B cell (primary cell): ENCODE results near the gene RPS3A. TPM values are rescaled to one million over a fixed set of nuclear protein-coding genes. Genes with fewer than 3 reads are reported as not detected.
"Not testable (repeated sequence)": the region's sequence is repeated elsewhere in the genome, so short reads cannot be mapped to it uniquely, and the experiment has no call there.

ENCODE experiments used
- ATAC-seq: fragments of 200-7000 bp; cut with Tn5 transposase; one replicate; pipeline ENCODE4 v1.10.0; 2021; ENCODE audit warnings: low read depth, mild to moderate bottlenecking, moderate number of reproducible peaks, moderate library complexity
- CTCF ChIA-PET: fragments of 350-600 bp; sonication (Branson Sonifier 250); formaldehyde crosslinking; loops from one replicate; lab custom pipeline; 2021; ENCODE audit warnings: antibody characterized with exemption, inconsistent platforms; lab: Charles Lee
- POLR2A ChIA-PET: fragments of 350-600 bp; sonication (Branson Sonifier 250); formaldehyde crosslinking; loops from one replicate; lab custom pipeline; 2021; ENCODE audit warnings: antibody characterized with exemption; lab: Charles Lee
- DNase-seq: peaks from one replicate; pipeline ENCODE4 v3.0.0; 2013
- H2AFZ ChIP-seq: 2 replicates; pipeline ENCODE4 v1.6.1; 2012; ENCODE audit warnings: mild to moderate bottlenecking, low read depth, low read length; ENCODE audit not compliant: insufficient read depth, poor library complexity, severe bottlenecking
- H3K27ac ChIP-seq, 2 donors: 1 replicate in 1 of 2; 2 replicates in 1 of 2; pipeline ENCODE4 v1.5.1; 2012 to 2013; ENCODE audit warnings: low read length in 2 of 2, mild to moderate bottlenecking in 2 of 2, moderate library complexity in 1 of 2
- H3K27me3 ChIP-seq, 4 experiments: fragments of 200-600 bp in 1 of 4; sonication (generic) in 1 of 4; replicated peaks in 1 of 4; 1 replicate in 2 of 4; 2 replicates in 2 of 4; pipeline versions ENCODE4 v1.6.1 to v1.7.0; 2013 to 2016; ENCODE audit warnings: low read length in 3 of 4, mild to moderate bottlenecking in 2 of 4, mixed read lengths in 1 of 4, moderate library complexity in 1 of 4; ENCODE audit not compliant: insufficient read depth in 4 of 4, control insufficient read depth in 3 of 4; ENCODE audit errors: control extremely low read depth in 1 of 4
- H3K36me3 ChIP-seq, 2 experiments: replicated peaks in 1 of 2; 1 replicate in 1 of 2; 2 replicates in 1 of 2; pipeline versions ENCODE4 v1.6.1 to v1.7.1; 2013; ENCODE audit warnings: low read length in 1 of 2; ENCODE audit not compliant: insufficient read depth in 2 of 2, control insufficient read depth in 1 of 2; ENCODE audit errors: control extremely low read depth in 1 of 2, extremely low read depth in 1 of 2
- H3K4me1 ChIP-seq, 2 donors: fragments of 200-600 bp in 1 of 2; sonication (generic) in 1 of 2; 1 replicate in 1 of 2; 2 replicates in 1 of 2; pipeline versions ENCODE4 v1.5.1 to v1.6.1; 2013 to 2017; ENCODE audit warnings: low read length in 2 of 2; ENCODE audit not compliant: control insufficient read depth in 2 of 2, insufficient read depth in 2 of 2
- H3K4me2 ChIP-seq: replicated peaks from 2 replicates; pipeline ENCODE3; 2012; ENCODE audit warnings: mild to moderate bottlenecking, low read depth, low read length; ENCODE audit not compliant: poor library complexity, severe bottlenecking
- H3K4me3 ChIP-seq, 5 experiments: fragments of 200-600 bp in 1 of 5; sonication (generic) in 1 of 5; 1 replicate in 3 of 5; 2 replicates in 2 of 5; pipeline versions ENCODE4 v1.5.1 to v1.7.0; 2011 to 2016; ENCODE audit warnings: low read length in 4 of 5, mild to moderate bottlenecking in 4 of 5, low read depth in 2 of 5, control low read depth in 1 of 5, moderate library complexity in 1 of 5; ENCODE audit not compliant: insufficient read depth in 1 of 5; ENCODE audit errors: control extremely low read depth in 1 of 5, extremely low read depth in 1 of 5
- H3K79me2 ChIP-seq: fragments of 200-600 bp; sonication (generic); one replicate; pipeline ENCODE4 v1.6.0; 2016; ENCODE audit warnings: low read length; ENCODE audit not compliant: control insufficient read depth, insufficient read depth
- H3K9ac ChIP-seq: fragments of 200-600 bp; sonication (generic); 2 replicates; pipeline ENCODE4 v1.6.1; 2017; ENCODE audit warnings: mild to moderate bottlenecking, low read length, moderate library complexity
- H3K9me3 ChIP-seq, 3 donors: one replicate each; pipeline versions ENCODE4 v1.6.1 to v1.7.1; 2013; ENCODE audit warnings: low read length in 2 of 3; ENCODE audit not compliant: control insufficient read depth in 2 of 3, insufficient read depth in 1 of 3; ENCODE audit errors: control extremely low read depth in 1 of 3
- H4K20me1 ChIP-seq: 2 replicates; pipeline ENCODE4 v1.6.0; 2012; ENCODE audit warnings: mild to moderate bottlenecking, low read length; ENCODE audit not compliant: insufficient read depth, control insufficient read depth, poor library complexity, severe bottlenecking
- H3K27ac Mint-ChIP-seq: one replicate; pipeline ENCODE4 v1.8.0; 2021; ENCODE audit warnings: mixed read lengths
- H3K27me3 Mint-ChIP-seq: one replicate; pipeline ENCODE4 v1.8.0; 2021; ENCODE audit warnings: mixed read lengths
- H3K4me1 Mint-ChIP-seq: one replicate; pipeline ENCODE4 v1.8.0; 2021; ENCODE audit warnings: mixed read lengths
- H3K4me3 Mint-ChIP-seq: one replicate; pipeline ENCODE4 v1.8.0; 2021; ENCODE audit warnings: mixed read lengths
- H3K9me3 Mint-ChIP-seq: one replicate; pipeline ENCODE4 v1.8.0; 2022; ENCODE audit warnings: mixed read lengths; ENCODE audit not compliant: insufficient read depth
- CTCF ChIP-seq: fragments of 200-600 bp; IDR thresholded peaks from one replicate; pipeline ENCODE4 v1.8.0; 2022; ENCODE audit warnings: antibody characterized with exemption, mild to moderate bottlenecking
- EZH2 ChIP-seq: IDR thresholded peaks from 2 replicates; pipeline ENCODE4 v1.6.1; 2012; ENCODE audit warnings: borderline replicate concordance, low read depth, mild to moderate bottlenecking, moderate library complexity, low read length; ENCODE audit not compliant: insufficient read depth, poor library complexity, severe bottlenecking
- WGBS: methylation state at CpG from one replicate; pipeline ENCODE4 v1.1.5; 2013; ENCODE audit warnings: missing lambda C conversion rate; ENCODE audit not compliant: insufficient coverage; 5-methylcytosine and 5-hydroxymethylcytosine counted together
- intact Hi-C: fragments of 100-400 bp; cut with micrococcal nuclease; formaldehyde crosslinking; loops from one replicate; pipeline ENCODE4 v1.10.0; 2022
- polyA plus RNA-seq: library from polyadenylated mRNA; depleted of rRNA; stranded (reverse); fragments of >200 nt; gene quantifications from 2 replicates; pipeline ENCODE4 v1.2.3, GENCODE V29; 2012
- total RNA-seq, 2 donors: library from RNA; stranded (reverse); fragments of 120-200 nt in 1 of 2; gene quantifications; 1 replicate in 1 of 2; 2 replicates in 1 of 2; pipeline versions ENCODE4 v1.2.3 to v1.2.4, GENCODE V29; 2013 to 2022

RPS3A gene
- total and polyA plus RNA-seq, 2 donors (not counting 1 experiment from before 2014, with no cell fraction given): 2,463 to 2,897 TPM

- Mint-ChIP-seq H3K4me3 (no peak overlapping the region), H3K27me3 (peaks cover 6% of the 10 kb centered on the region), H3K9me3 (no peaks in the 10 kb centered on the region), H3K4me1 (no peaks in the 10 kb centered on the region), H3K27ac (no peak overlapping the region)
- DNase-seq (no peak), ATAC-seq (no peak)
- ChIA-PET POLR2A (no interaction called here), CTCF (no interaction called here)
- Histone ChIP-seq H3K4me2 (no peak overlapping the region), H3K9me3 (no peaks in the 10 kb centered on the region), H4K20me1 (no peaks in the 10 kb centered on the region), H3K4me1 (no peaks in the 10 kb centered on the region), H3K4me3 (no peak overlapping the region), H3K79me2 (no peaks in the 10 kb centered on the region), H3K9ac (no peak overlapping the region), H3K27me3 (peaks cover 0 to 4% (median 0%) of the 10 kb centered on the region in 4 experiments), H2AFZ (no peak overlapping the region), H3K27ac (no peak overlapping the region), H3K36me3 (no peaks in the 10 kb centered on the region)
- intact Hi-C loops: no loop called here
- WGBS: no CpG with 5 or more reads among the region's 1 CpG
- TF ChIP-seq CTCF: no peak
- TF ChIP-seq EZH2: no peak
These were observed 43.9 kb upstream of the RPS3A start for GRCh38 chr4:151055539-151055938.

- H4K20me1 ChIP-seq, H3K4me1 Mint-ChIP-seq, H3K27ac Mint-ChIP-seq, H3K27ac ChIP-seq, H3K27me3 ChIP-seq, H3K9me3 ChIP-seq, H3K36me3 ChIP-seq, DNase-seq, H3K4me3 ChIP-seq, H3K9me3 Mint-ChIP-seq, H3K9ac ChIP-seq, H3K79me2 ChIP-seq, intact Hi-C loops, CTCF ChIA-PET, H3K4me2 ChIP-seq, H2AFZ ChIP-seq, H3K4me3 Mint-ChIP-seq, ATAC-seq, POLR2A ChIA-PET, H3K27me3 Mint-ChIP-seq, H3K4me1 ChIP-seq: not testable (repeated sequence)
- 92% methylated on average over 2 of the region's 3 CpGs for WGBS
These were observed 36.3 kb upstream of the RPS3A start for GRCh38 chr4:151063143-151063542.
